Mesendoderm (in vitro differentiated cells): ENCODE results near the gene PDE6A.
"Not testable (repeated sequence)": the region's sequence is repeated elsewhere in the genome, so short reads cannot be mapped to it uniquely, and the experiment has no call there.

ENCODE experiments used
- DNase-seq: peaks from one replicate; pipeline ENCODE4 v3.0.0; 2013
- H2AK5ac ChIP-seq: 2 replicates; pipeline ENCODE4 v1.6.1; 2013; ENCODE audit warnings: low read length, inconsistent platforms
- H2BK120ac ChIP-seq: 2 replicates; pipeline ENCODE4 v1.6.1; 2013; ENCODE audit warnings: low read depth, mild to moderate bottlenecking, low read length, moderate library complexity, mixed read lengths
- H2BK15ac ChIP-seq: replicated peaks from 2 replicates; pipeline ENCODE4 v1.6.1; 2013; ENCODE audit warnings: low read depth, mild to moderate bottlenecking, moderate library complexity
- H2BK5ac ChIP-seq: 2 replicates; pipeline ENCODE4 v1.6.1; 2013; ENCODE audit warnings: low read length, inconsistent platforms
- H3K18ac ChIP-seq: 2 replicates; pipeline ENCODE4 v1.6.1; 2013; ENCODE audit warnings: mild to moderate bottlenecking, low read length, mixed read lengths
- H3K23ac ChIP-seq: one replicate; pipeline ENCODE4 v1.6.1; 2013; ENCODE audit warnings: low read length
- H3K27ac ChIP-seq: 2 replicates; pipeline ENCODE4 v1.5.1; 2013; ENCODE audit warnings: low read depth, mild to moderate bottlenecking, inconsistent platforms, low read length, moderate library complexity
- H3K27me3 ChIP-seq: 2 replicates; pipeline ENCODE4 v1.6.1; 2013; ENCODE audit warnings: low read length, control low read depth, mild to moderate bottlenecking, inconsistent platforms; ENCODE audit not compliant: insufficient read depth, poor library complexity
- H3K36me3 ChIP-seq: 2 replicates; pipeline ENCODE4 v1.6.1; 2013; ENCODE audit warnings: low read length, inconsistent platforms; ENCODE audit not compliant: control insufficient read depth, insufficient read depth
- H3K4ac ChIP-seq: one replicate; pipeline ENCODE4 v1.6.1; 2013; ENCODE audit warnings: low read depth, mild to moderate bottlenecking, low read length, moderate library complexity
- H3K4me1 ChIP-seq: 2 replicates; pipeline ENCODE4 v1.6.1; 2013; ENCODE audit warnings: low read depth, low read length, inconsistent platforms; ENCODE audit not compliant: control insufficient read depth
- H3K4me2 ChIP-seq: 2 replicates; pipeline ENCODE4 v1.6.1; 2013; ENCODE audit warnings: low read length
- H3K4me3 ChIP-seq: 2 replicates; pipeline ENCODE4 v1.5.1; 2013; ENCODE audit warnings: mild to moderate bottlenecking, low read length
- H3K56ac ChIP-seq: one replicate; pipeline ENCODE4 v1.6.1; 2013; ENCODE audit warnings: low read length
- H3K79me1 ChIP-seq: 2 replicates; pipeline ENCODE4 v1.6.1; 2013; ENCODE audit warnings: low read length, inconsistent platforms
- H3K79me2 ChIP-seq: 2 replicates; pipeline ENCODE4 v1.6.1; 2013; ENCODE audit warnings: mild to moderate bottlenecking, low read length; ENCODE audit not compliant: control insufficient read depth, insufficient read depth
- H3K9ac ChIP-seq: 2 replicates; pipeline ENCODE4 v1.6.1; 2013; ENCODE audit warnings: low read length, inconsistent platforms
- H4K5ac ChIP-seq: one replicate; pipeline ENCODE4 v1.6.1; 2013; ENCODE audit warnings: low read length
- H4K8ac ChIP-seq: one replicate; pipeline ENCODE4 v1.6.1; 2013; ENCODE audit warnings: low read depth, mild to moderate bottlenecking, control low read depth, low read length, moderate library complexity
- WGBS: extraction: QIAGEN DNeasy Blood & Tissue Kit; methylation state at CpG from one replicate; pipeline ENCODE4 v1.1.7; 2013; ENCODE audit warnings: low lambda C conversion rate, missing lambda C conversion rate; ENCODE audit not compliant: insufficient coverage; ENCODE audit errors: extremely low coverage; 5-methylcytosine and 5-hydroxymethylcytosine counted together

PDE6A gene

DNA sequence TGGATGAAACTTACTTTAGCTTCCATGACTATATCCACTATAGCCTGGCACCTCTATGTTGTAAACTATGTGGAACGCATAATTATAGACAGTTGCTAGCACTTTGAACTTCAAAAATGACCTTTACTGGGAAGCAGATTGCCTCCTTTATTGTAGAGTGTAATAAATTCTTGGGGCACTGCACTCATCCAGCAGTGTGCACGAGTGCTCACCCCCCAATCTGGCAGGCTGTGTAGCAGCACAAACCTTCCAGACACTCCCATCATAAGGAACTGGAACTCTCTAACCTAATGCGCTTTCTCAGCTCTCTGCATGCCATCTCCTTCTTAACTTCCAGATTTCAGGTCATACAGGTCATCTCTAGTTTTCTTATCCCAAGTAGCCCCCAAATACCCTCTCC lies 1.5 kb upstream of the PDE6A start:
- WGBS: no CpG with 5 or more reads among the region's 3 CpGs

DNA sequence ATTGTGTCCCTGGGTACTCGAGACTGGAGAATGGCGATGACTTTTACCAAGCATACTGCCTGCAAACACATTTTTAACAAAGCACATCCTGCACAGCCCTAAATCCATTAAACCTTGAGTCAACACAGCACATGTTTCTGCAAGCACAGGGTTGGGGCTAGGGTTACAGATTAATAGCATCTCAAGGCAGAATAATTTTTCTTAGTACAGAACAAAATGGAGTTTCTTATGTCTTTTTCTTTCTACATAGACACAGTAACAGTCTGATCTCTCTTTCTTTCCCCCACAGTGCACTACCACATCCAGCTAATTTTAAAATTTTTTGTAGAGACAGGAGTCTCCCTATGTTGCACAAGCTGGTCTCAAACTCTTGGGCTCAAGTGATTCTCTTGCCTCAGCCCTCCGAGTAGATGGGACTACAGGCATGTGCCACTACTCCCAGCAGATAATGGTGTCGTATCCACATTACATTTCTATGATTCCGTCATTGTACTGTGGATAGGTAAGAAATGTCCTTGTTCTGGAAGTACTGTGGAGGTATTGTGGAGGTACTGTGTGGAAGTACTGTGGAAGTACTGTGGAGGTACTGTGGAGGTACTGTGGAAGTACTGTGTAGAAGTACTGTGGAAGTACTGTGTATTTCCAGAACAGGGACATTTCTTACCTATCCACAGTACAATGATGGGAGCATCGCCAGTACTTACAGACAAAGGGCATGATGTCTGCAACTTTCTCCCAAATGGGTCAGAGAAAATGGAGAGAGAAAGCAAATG lies 1.2 kb downstream of the PDE6A start:
- not testable (repeated sequence) for H3K27me3 ChIP-seq, H3K36me3 ChIP-seq, H4K5ac ChIP-seq, DNase-seq, H3K4me2 ChIP-seq, H3K79me2 ChIP-seq, H3K9ac ChIP-seq, H3K4ac ChIP-seq, H2AK5ac ChIP-seq, H2BK15ac ChIP-seq, H3K4me3 ChIP-seq, H3K79me1 ChIP-seq, H3K27ac ChIP-seq, H2BK5ac ChIP-seq, H4K8ac ChIP-seq, H3K4me1 ChIP-seq, H2BK120ac ChIP-seq, H3K18ac ChIP-seq, H3K23ac ChIP-seq
- WGBS: no CpG with 5 or more reads among the region's 6 CpGs
- peak overlapping the region; percentile 37 for H3K56ac ChIP-seq

More for the DNA sequence above, 1.5 kb upstream of the PDE6A start:
- Histone ChIP-seq H2BK5ac (no peak overlapping the region), H3K4me3 (no peak overlapping the region), H3K23ac (peak overlapping the region; percentile 52), H4K8ac (no peak overlapping the region), H2BK15ac (no peak overlapping the region), H3K27ac (no peak overlapping the region), H3K79me1 (no peaks in the 10 kb centered on the region), H3K9ac (no peak overlapping the region), H3K36me3 (no peaks in the 10 kb centered on the region), H4K5ac (no peak overlapping the region), H3K4me2 (no peak overlapping the region), H2AK5ac (no peak overlapping the region), H2BK120ac (no peak overlapping the region), H3K18ac (no peak overlapping the region), H3K27me3 (no peaks in the 10 kb centered on the region), H3K56ac (no peak overlapping the region), H3K4ac (no peak overlapping the region), H3K79me2 (no peaks in the 10 kb centered on the region), H3K4me1 (peaks cover 2% of the 10 kb centered on the region)
- DNase-seq: no peak

DNA sequence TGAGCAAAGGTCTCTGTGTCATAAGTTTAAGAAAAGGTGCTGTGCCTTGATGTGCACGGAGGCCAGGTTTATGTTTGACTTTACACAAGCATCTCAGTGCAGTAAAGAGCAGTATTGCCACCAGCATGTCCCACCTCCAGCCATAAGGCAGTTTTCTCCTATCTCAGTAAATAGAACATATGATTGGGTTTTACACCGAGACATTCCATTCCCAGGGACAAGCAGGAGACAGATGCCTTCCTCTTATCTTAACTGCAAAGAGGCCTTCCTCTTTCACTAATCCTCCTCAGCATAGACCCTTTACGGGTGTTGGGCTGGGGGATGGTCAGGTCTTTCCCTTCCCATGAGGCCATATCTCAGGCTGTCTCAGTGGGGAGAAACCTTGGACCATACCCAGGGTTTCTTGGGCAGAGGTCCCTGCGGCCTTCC lies 1.8 kb downstream of the PDE6A start:
- H3K4me1 ChIP-seq, H3K23ac ChIP-seq, H2BK15ac ChIP-seq, H3K27ac ChIP-seq, H2BK5ac ChIP-seq, H2BK120ac ChIP-seq, H4K5ac ChIP-seq, H3K27me3 ChIP-seq, H3K4me3 ChIP-seq, H3K4ac ChIP-seq, H2AK5ac ChIP-seq, H3K18ac ChIP-seq, H3K79me2 ChIP-seq, H3K9ac ChIP-seq, H3K79me1 ChIP-seq, H3K56ac ChIP-seq, H3K4me2 ChIP-seq, H4K8ac ChIP-seq, H3K36me3 ChIP-seq: not testable (repeated sequence)
- DNase-seq: peak; percentile 32
- no CpG with 5 or more reads among the region's 4 CpGs for WGBS

DNA sequence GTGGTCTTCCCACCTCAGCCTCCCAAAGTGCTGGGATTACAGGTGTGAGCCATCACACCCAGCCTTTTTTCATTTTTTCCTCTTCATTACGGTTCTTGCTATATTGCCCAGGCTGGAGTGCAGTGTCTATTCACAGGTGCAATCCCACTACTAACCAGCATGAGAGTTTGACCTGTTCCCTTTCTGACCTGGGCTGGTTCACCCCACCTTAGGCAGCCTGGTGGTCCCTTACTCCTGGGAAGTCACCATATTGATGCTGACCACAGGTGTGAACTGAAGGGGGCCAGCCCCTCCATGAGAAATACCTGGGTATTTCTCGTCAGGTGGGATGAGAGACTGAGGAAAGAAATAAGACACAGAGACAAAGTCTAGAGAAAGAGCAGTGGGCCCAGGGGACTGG lies 2.4 kb downstream of the PDE6A start:
- Histone ChIP-seq H3K23ac (no peak overlapping the region), H3K18ac (no peak overlapping the region), H4K5ac (no peak overlapping the region), H2BK120ac (no peak overlapping the region), H2BK15ac (no peak overlapping the region), H2BK5ac (no peak overlapping the region), H3K56ac (no peak overlapping the region), H2AK5ac (no peak overlapping the region), H3K36me3 (no peaks in the 10 kb centered on the region), H3K4ac (no peak overlapping the region), H3K4me1 (peaks cover 4% of the 10 kb centered on the region), H3K9ac (no peak overlapping the region), H4K8ac (no peak overlapping the region), H3K79me2 (no peaks in the 10 kb centered on the region), H3K79me1 (no peaks in the 10 kb centered on the region), H3K4me2 (no peak overlapping the region), H3K27ac (no peak overlapping the region), H3K27me3 (no peaks in the 10 kb centered on the region), H3K4me3 (no peak overlapping the region)
- peak; percentile 8 for DNase-seq
- no CpG with 5 or more reads among the region's 2 CpGs for WGBS

DNA sequence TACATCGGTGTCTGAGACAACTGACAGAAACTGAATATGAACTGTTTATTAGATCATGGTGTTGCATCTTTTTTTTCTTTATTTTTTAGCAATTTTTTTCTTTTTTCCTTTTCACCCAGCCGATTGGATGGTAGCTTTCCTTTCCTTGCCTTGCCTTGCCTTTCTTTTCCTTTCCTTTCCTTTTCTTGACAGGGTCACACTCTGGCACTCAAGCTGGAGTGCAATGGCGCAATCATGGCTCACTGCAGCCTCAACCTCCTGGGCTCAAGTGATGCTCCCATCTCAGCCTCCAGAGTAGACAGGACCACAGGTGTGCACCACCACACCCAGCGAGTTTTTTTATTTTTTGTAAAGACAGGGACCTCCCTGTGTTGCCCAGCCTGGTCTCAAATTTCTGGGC lies 2.8 kb downstream of the PDE6A start:
- no peak for DNase-seq
- Histone ChIP-seq H4K5ac (no peak overlapping the region), H3K79me2 (no peaks in the 10 kb centered on the region), H3K27ac (no peak overlapping the region), H2BK15ac (no peak overlapping the region), H3K18ac (no peak overlapping the region), H2BK5ac (no peak overlapping the region), H3K4me3 (no peak overlapping the region), H3K79me1 (no peaks in the 10 kb centered on the region), H3K9ac (no peak overlapping the region), H3K36me3 (no peaks in the 10 kb centered on the region), H4K8ac (no peak overlapping the region), H3K56ac (no peak overlapping the region), H3K4me2 (no peak overlapping the region), H3K4ac (no peak overlapping the region), H2BK120ac (no peak overlapping the region), H3K27me3 (no peaks in the 10 kb centered on the region), H3K4me1 (peaks cover 4% of the 10 kb centered on the region), H2AK5ac (no peak overlapping the region), H3K23ac (no peak overlapping the region)
- no CpG with 5 or more reads among the region's 4 CpGs for WGBS
